ENCODE results near the gene C11orf98.
"Not testable (repeated sequence)": the region's sequence is repeated elsewhere in the genome, so short reads cannot be mapped to it uniquely, and the experiment has no call there.

Gene C11orf98

GRCh38 chr11:62648967-62649364, 16.0 kb downstream of the C11orf98 start:
- FAIRE-seq = no peak

GRCh38 chr11:62648185-62648966, 16.6 kb downstream of the C11orf98 start:
- no peak for FAIRE-seq

GRCh38 chr11:62647609-62648005, 17.4 kb downstream of the C11orf98 start:
- FAIRE-seq = no peak

GRCh38 chr11:62646825-62647608, 18.0 kb downstream of the C11orf98 start:
- no peak for FAIRE-seq

GRCh38 chr11:62645946-62646824, 18.8 kb downstream of the C11orf98 start, which contains the start of gene GANAB:
TSS of gene GANAB (minus strand) at chr11:62646613. CDS start at chr11:62646599, 14 bp downstream.
- FAIRE-seq = peak; percentile 55

GRCh38 chr11:62645671-62645945, 19.4 kb downstream of the C11orf98 start:
- no peak for FAIRE-seq

GRCh38 chr11:62644220-62644619, 20.8 kb downstream of the C11orf98 start:
- no peak for FAIRE-seq

- FAIRE-seq = no peak
Observed at GRCh38 chr11:62632492-62632891, 32.5 kb downstream of the C11orf98 start.

GRCh38 chr11:62627713-62628112, 37.3 kb downstream of the C11orf98 start:
- no peak for FAIRE-seq

- no peak for FAIRE-seq
Observed at GRCh38 chr11:62622476-62623089, 42.4 kb downstream of the C11orf98 start.

- peak; percentile 61 for FAIRE-seq
Observed at GRCh38 chr11:62621567-62622470, 43.2 kb downstream of the C11orf98 start, which contains the start of gene B3GAT3. TSS of gene B3GAT3 (minus strand) at chr11:62621986. CDS start at chr11:62621947, 39 bp downstream.

GRCh38 chr11:62621027-62621566, 43.9 kb downstream of the C11orf98 start:
- FAIRE-seq = no peak

GRCh38 chr11:62616957-62617356, 48.1 kb downstream of the C11orf98 start:
- FAIRE-seq = not testable (repeated sequence)

GRCh38 chr11:62615521-62615920, 49.5 kb downstream of the C11orf98 start:
- no peak for FAIRE-seq

GRCh38 chr11:62614275-62614674, 50.7 kb downstream of the C11orf98 start:
- no peak for FAIRE-seq

- FAIRE-seq = no peak
Observed at GRCh38 chr11:62613291-62613778, 51.7 kb downstream of the C11orf98 start.

Data from islet of Langerhans (tissue), 1 donor.